ENCODE measurements around the gene FNDC10.
A peak's percentile ranks its signal among the peaks of the same experiment; 100 is the strongest.
"Not testable (repeated sequence)": the region's sequence is repeated elsewhere in the genome, so short reads cannot be mapped to it uniquely, and the experiment has no call there.

Gene FNDC10

GRCh38 chr1:1598720-1599029 is 1.3 kb downstream of the FNDC10 start:
- no peak for DNase-seq

- DNase-seq: no peak
Measured at GRCh38 chr1:1598051-1598719, 1.8 kb downstream of the FNDC10 start.

- no peak for DNase-seq
Measured at GRCh38 chr1:1597275-1597930, 2.5 kb downstream of the FNDC10 start.

- DNase-seq: no peak
Measured at GRCh38 chr1:1596493-1597274, 3.3 kb downstream of the FNDC10 start.

GRCh38 chr1:1595341-1595740 is 4.6 kb downstream of the FNDC10 start:
- not testable (repeated sequence) for DNase-seq

- no peak for DNase-seq
Measured at GRCh38 chr1:1594602-1595260, 5.2 kb downstream of the FNDC10 start.

GRCh38 chr1:1593834-1594601 is 5.9 kb downstream of the FNDC10 start:
- no peak for DNase-seq

GRCh38 chr1:1591452-1591851 is 8.5 kb downstream of the FNDC10 start:
- no peak for DNase-seq

GRCh38 chr1:1583347-1584010 is 16.5 kb downstream of the FNDC10 start:
- DNase-seq: no peak

GRCh38 chr1:1582585-1583346 is 17.2 kb downstream of the FNDC10 start:
- no peak for DNase-seq

- DNase-seq: no peak
Measured at GRCh38 chr1:1578371-1578940, 21.5 kb downstream of the FNDC10 start.

GRCh38 chr1:1577367-1578011 is 22.4 kb downstream of the FNDC10 start:
- no peak for DNase-seq

GRCh38 chr1:1574721-1575537 is 25.0 kb downstream of the FNDC10 start, which contains the start of gene SSU72:
TSS of gene SSU72 (minus strand) at chr1:1574863. CDS start at chr1:1574557, 306 bp downstream.
- DNase-seq: peak; percentile 60

GRCh38 chr1:1573843-1574720 is 25.9 kb downstream of the FNDC10 start:
- peak; percentile 60 for DNase-seq

GRCh38 chr1:1569341-1569740 is 30.6 kb downstream of the FNDC10 start:
- DNase-seq: no peak

GRCh38 chr1:1567891-1568291 is 32.0 kb downstream of the FNDC10 start:
- no peak for DNase-seq

GRCh38 chr1:1567152-1567875 is 32.6 kb downstream of the FNDC10 start:
- no peak for DNase-seq

GRCh38 chr1:1565340-1565739 is 34.6 kb downstream of the FNDC10 start:
- no peak for DNase-seq
